Lower lobe of right lung (tissue), 2 donors: Measurements from ENCODE around the gene SLC6A6. TPM values are rescaled to one million over a fixed set of nuclear protein-coding genes. Genes with fewer than 3 reads are reported as not detected.

Experiments used
- ATAC-seq, 2 donors: fragments of 200-7000 bp; cut with Tn5 transposase; one replicate each; pipeline ENCODE4 v1.9.1; 2020 to 2022; ENCODE audit warnings: mild to moderate bottlenecking in 2 of 2, moderate library complexity in 2 of 2
- DNase-seq: peaks from one replicate; pipeline ENCODE4 v3.0.0-alpha.2; 2020
- H3K27ac ChIP-seq: fragments of 200-600 bp; one replicate; pipeline ENCODE4 v1.8.0; 2022
- H3K27me3 ChIP-seq: fragments of 200-600 bp; one replicate; pipeline ENCODE4 v1.8.0; 2022; ENCODE audit warnings: low read depth
- H3K36me3 ChIP-seq: fragments of 200-600 bp; one replicate; pipeline ENCODE4 v1.8.0; 2022; ENCODE audit warnings: mild to moderate bottlenecking
- H3K4me1 ChIP-seq: fragments of 200-600 bp; one replicate; pipeline ENCODE4 v1.8.0; 2022
- H3K4me3 ChIP-seq: fragments of 200-600 bp; one replicate; pipeline ENCODE4 v1.8.0; 2022; ENCODE audit warnings: mild to moderate bottlenecking
- H3K9me3 ChIP-seq: fragments of 200-600 bp; one replicate; pipeline ENCODE4 v1.8.0; 2022
- CTCF ChIP-seq: fragments of 200-600 bp; IDR thresholded peaks from one replicate; pipeline ENCODE4 v1.8.0; 2022; ENCODE audit warnings: antibody characterized with exemption, mild to moderate bottlenecking
- intact Hi-C: fragments of 100-400 bp; cut with DNase I; formaldehyde crosslinking; loops from one replicate; pipeline ENCODE4 v1.11.0; 2022
- total RNA-seq: library from RNA; stranded (reverse); fragmentation: NEBNext Ultra II Directional; extraction: Animal tissue kit (Norgen Biotek cat#: 25700); gene quantifications from one replicate; pipeline ENCODE4 v1.2.1, GENCODE V29; 2021
- donor health status: DM: no; HTN: yes; CAD: no; lungs with severe emphysema.

Gene SLC6A6
- total RNA-seq, 1 donor from 2014 or later = 84.0 TPM

DNA sequence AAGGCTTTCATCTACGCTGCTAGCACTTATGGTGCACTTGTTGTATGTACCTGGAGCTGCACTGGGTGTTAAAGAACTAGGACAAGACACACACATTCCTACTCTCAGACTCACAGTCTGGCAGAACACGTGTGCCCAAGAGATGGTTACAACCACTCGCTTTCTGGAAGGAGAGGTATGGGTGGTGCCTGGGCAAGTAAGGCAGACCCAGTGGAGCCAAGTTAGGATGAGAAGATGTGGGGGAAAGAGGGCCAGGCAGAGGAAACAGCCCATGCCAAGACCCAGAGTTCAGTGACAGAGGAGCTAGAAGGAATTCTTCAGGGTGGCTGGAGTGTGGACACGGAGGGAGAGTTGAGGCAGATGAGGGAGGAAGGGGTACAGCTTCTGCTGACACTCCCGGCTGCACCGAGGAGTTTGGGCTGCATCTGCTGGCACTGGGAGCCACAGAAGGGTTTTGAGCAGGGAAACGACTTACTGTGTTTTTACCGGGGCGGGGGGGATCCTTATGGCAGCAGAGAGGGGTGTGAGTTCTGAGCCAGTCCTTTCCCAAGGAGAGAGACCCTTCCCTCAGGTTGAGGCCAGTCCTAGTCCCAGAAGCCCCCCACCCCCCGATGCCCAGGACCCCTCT lies 78.7 kb downstream of the SLC6A6 start:
- ATAC-seq = no peak
- no peaks in the 10 kb centered on the region for H3K9me3 ChIP-seq
- H3K4me1 ChIP-seq = peaks cover 11% of the 10 kb centered on the region
- peak; percentile 19 for DNase-seq
- peaks cover 99% of the 10 kb centered on the region for H3K36me3 ChIP-seq
- H3K27ac ChIP-seq = no peak overlapping the region
- TF ChIP-seq CTCF = no peak
- H3K4me3 ChIP-seq = no peak overlapping the region
- intact Hi-C loops = no loop called here
- H3K27me3 ChIP-seq = no peaks in the 10 kb centered on the region

- no peak overlapping the region for H3K27ac ChIP-seq
- intact Hi-C loops = no loop called here
Observed at GRCh38 chr3:14481646-14482036, 79.2 kb downstream of the SLC6A6 start.

GRCh38 chr3:14482271-14482721 lies 79.9 kb downstream of the SLC6A6 start:
- TF ChIP-seq CTCF = no peak
- H3K27ac ChIP-seq = no peak overlapping the region
- ATAC-seq = no peak

More at GRCh38 chr3:14481646-14482036, 79.2 kb downstream of the SLC6A6 start:
- peaks cover 99% of the 10 kb centered on the region for H3K36me3 ChIP-seq
- peaks cover 11% of the 10 kb centered on the region for H3K4me1 ChIP-seq
- DNase-seq (peak; percentile 26), ATAC-seq (no peak)
- H3K4me3 ChIP-seq = no peak overlapping the region
- no peaks in the 10 kb centered on the region for H3K9me3 ChIP-seq
- H3K27me3 ChIP-seq = no peaks in the 10 kb centered on the region
- no peak for TF ChIP-seq CTCF

DNA sequence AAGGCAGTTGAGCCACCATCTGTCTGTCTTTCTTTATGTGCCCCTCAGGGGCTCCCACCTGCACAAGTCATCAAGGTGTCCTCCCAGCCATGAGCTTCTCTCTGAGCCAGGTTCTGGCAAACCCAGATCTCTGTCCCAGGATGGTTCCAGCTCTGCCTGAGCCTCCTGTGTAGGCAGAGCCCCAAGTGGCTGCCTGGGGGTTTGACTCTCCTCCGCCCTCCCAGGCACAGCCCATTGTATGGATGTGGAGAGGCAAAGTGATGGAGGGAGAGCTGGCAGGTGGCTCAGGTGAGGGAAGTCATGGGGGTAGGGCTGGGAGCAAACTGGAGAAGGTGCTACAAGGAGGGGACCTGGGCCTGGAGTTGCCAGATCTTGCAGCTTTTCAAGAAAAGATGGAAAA lies 80.9 kb downstream of the SLC6A6 start:
- H3K4me1 ChIP-seq = peaks cover 19% of the 10 kb centered on the region
- intact Hi-C loops = no loop called here
- no peak for TF ChIP-seq CTCF
- no peaks in the 10 kb centered on the region for H3K27me3 ChIP-seq
- no peaks in the 10 kb centered on the region for H3K9me3 ChIP-seq
- ATAC-seq (no peak), DNase-seq (peak; percentile 10)
- H3K36me3 ChIP-seq = peaks cover 99% of the 10 kb centered on the region
- H3K4me3 ChIP-seq = no peak overlapping the region
- H3K27ac ChIP-seq = no peak overlapping the region

More at GRCh38 chr3:14482271-14482721, 79.9 kb downstream of the SLC6A6 start:
- Histone ChIP-seq H3K27me3 (no peaks in the 10 kb centered on the region), H3K4me1 (peaks cover 11% of the 10 kb centered on the region), H3K4me3 (no peak overlapping the region), H3K9me3 (no peaks in the 10 kb centered on the region), H3K36me3 (peaks cover 99% of the 10 kb centered on the region)
- intact Hi-C loops = no loop called here
- peak; percentile 34 for DNase-seq

- no peak for TF ChIP-seq CTCF
- H3K27ac ChIP-seq = no peak overlapping the region
- H3K27me3 ChIP-seq = no peaks in the 10 kb centered on the region
- H3K36me3 ChIP-seq = peaks cover 96% of the 10 kb centered on the region
- DNase-seq = peak; percentile 41
- no peaks in the 10 kb centered on the region for H3K9me3 ChIP-seq
- intact Hi-C loops = no loop called here
- H3K4me3 ChIP-seq = no peak overlapping the region
- peaks cover 19% of the 10 kb centered on the region for H3K4me1 ChIP-seq
- ATAC-seq = no peak
Observed at GRCh38 chr3:14484741-14485140, 82.3 kb downstream of the SLC6A6 start.
